Inflammatory macrophage treated with lipopolysaccharide for 1 hour (primary cell): ENCODE data around the gene ADAMTSL2.

Experiments
- DNase-seq, 2 donors: peaks; one replicate each; pipeline ENCODE4 v3.0.0-alpha.2; 2020 to 2022

Gene ADAMTSL2

DNA sequence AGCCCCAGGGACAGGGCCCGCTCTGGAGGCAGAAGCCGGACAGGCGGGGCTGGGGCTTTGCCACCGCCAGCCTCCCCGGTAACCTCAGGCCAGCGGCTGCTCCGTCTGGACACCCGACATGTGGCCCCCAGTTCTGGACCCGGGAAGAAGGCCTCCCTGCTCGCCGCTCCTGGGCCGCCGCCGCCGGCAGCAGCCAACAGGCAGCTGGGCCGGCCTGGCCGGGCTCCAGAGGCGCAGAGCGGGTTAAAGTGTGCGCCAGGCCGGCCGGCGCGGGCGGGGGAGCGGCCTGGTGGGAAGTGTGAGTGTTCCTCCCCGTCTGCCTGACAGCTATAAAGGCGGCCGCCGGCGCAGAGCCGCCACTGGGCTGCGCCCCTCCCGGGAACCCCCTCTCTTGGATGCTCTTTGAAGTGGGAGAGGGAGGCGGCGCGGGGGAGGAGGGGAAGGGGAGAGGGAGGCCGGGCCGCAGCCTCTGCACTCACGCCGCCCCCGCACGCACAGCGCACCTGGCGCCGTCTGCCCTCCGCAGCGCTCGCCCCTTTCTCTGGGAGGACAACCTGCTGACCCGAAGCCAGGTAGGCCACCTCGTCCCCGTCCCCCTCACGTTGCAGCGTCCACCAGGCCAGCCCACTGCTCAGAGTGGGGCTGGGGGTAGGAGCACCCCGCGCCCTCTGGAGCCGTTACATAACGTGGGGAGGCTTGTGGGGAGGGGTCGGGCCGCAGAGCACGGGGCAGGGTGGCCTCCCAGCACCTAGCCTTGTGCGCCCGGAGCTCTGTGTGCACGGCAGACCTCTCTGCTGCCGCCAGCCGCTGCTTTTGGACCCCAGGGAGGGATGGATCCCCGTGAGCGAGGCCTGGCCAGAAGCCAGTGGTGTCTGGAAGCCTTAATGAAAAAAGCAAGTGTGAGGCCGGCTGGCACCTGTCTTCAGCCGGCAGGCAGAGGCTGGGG lies at the start of gene ADAMTSL2:
Gene ADAMTSL2, plus strand, starts transcription at position 359 of the 946 bp plus-strand sequence. CDS start 2,009 bp downstream, outside the sequence.
- no peak for DNase-seq

- no peak for DNase-seq
These were observed 48.8 kb upstream of the ADAMTSL2 start for GRCh38 chr9:133485531-133486260.

DNA sequence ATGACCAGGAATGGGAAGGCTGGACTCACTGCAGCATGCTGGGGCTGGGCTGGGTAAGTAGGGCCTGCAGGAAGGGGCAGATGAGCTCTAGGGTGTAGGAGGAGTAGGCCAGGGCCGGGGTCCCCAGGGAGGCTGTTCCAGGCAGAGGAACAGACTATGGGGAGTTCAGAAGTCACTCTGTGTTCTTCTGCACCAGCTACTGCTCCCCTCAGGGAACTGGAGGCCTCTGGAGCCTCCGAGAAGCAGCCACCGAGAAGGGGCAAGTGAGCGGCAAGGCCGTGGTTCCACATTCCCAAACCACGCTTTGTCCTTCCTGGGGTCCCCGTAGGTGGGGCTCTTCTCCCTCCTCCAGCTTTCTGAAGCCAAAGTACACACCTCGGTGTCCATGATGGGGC lies 47.2 kb upstream of the ADAMTSL2 start:
- no peak for DNase-seq

DNA sequence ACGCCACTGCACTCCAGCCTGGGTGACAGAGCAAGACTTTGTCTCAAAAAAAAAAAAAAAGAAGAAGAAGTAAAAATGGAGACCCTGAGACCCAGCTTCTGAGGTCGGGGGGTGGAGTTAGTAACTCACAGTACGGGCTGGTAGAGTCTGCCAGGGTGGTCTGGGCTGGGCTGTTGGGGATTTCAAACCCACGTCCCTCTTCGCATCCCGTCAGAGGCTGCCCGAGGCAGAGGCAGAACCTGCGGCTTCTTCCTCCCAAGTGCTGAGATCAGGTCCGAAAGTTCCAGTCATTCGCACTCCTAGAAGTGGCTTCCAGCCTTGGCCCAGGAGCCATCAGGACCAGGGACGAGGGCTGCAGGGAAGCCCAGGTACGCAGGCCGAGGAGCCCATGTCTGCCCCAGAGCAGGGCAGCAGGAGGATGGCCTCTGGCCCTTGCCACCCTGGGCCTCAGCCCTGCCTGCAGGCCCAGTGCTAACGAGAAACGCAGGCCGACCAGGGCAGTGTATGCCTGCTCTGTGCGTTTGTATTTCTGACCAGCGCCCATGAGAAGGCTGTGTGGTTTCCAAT lies 45.7 kb upstream of the ADAMTSL2 start:
- DNase-seq = no peak

DNA sequence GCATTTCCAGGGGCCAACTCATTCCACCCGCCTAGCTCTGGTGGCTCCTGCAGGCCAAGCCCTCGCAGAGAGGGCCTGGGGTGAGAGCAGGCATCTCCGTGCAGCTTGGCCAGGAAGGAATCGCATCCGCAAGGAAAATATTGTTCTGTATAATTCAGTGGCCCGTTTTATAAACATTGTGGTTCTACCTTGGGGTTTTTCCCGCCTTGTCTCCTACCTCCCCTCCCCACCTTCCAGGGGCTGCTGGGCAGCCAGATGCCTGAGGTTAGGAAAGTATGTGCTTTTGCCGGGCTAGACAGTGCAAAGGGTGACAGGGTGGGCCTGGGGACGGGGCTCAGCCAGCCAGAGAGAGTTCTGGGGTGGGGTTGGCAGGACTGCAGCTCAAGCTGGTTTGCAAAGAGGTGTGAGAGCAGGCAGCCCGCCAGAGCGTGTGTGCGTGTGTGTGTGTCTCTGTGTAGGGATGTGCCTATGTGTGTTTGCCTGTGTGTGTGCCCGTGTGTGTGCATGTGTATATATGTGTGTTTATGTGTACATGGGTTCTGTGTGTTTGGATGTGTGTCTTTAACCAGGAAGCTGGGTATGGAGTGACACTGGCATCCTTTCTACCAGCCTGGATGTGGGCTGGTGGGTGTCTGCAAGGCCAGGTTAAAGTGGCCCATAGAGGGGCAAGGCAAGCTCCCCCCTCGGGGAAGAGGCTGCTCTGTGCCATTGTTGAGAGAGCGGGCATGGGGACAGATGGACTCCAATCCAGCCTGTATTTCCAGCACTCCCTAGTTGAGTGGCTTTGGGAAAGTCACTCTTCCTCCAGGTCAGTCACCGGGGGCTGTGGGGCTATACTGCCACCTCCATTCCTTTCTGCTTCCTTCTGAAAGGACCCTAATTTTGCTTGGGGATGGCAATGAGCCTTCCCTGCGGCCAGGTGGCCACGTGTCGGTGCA lies 45.0 kb upstream of the ADAMTSL2 start:
- no peak for DNase-seq

- DNase-seq = no peak
These were observed 44.3 kb upstream of the ADAMTSL2 start for GRCh38 chr9:133490201-133490681.

DNA sequence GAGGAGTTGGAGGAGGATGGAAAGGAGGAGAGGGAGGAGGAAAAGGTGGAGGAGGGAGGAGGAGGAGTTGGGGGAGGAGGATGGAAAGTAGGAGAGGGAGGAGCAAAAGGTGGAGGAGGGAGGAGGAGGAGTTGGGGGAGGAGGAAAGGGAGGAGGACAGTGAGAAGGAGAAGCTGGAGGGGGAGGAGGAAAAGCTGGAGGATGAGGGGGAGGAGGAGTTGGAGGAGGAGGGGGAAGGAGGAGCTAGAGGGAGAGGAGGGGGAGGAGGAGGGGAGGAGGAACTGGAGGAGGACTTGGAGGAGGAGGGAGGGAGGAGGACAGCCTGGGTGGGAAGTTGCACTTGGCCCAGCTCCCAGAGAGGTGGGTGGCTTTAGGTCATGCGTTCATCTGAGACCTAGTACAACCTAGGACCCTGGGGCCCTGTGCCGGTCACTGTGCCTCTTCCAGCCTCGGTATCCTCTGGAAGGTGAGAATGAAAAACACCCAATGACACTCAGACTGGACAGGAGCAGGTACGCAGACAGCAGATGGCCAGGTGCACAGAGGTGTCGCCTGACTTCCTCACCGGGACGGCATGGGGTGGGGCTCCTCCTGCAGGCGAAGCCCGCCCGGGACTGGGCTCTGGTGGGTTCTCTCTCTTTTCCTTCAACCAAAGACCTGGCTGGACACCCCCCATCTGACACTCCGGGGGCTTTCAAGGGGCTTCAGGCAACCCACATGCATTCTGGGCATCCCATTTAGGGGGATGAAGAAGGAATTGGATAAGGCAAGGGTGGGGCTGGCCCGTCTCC lies 43.4 kb upstream of the ADAMTSL2 start:
- peak in 1 of 2 donors; percentile 7 for DNase-seq

DNA sequence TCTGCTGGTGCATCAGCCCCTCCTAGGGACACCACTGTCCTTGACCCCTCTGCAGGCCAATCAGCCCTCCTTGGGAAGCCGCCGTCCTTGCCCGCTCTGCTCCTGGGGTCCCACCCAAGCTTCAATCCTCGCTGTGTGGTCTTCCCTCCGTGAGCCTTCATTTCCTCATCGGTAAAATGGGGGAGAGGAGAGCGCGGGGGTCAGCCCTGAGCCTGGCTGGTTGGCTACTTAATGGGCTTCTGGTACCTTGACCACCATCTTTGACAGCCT lies 42.9 kb upstream of the ADAMTSL2 start:
- no peak for DNase-seq

- no peak for DNase-seq
These were observed 42.2 kb upstream of the ADAMTSL2 start for GRCh38 chr9:133492061-133493021.

GRCh38 chr9:133493428-133493827 lies 41.1 kb upstream of the ADAMTSL2 start:
- DNase-seq = no peak

GRCh38 chr9:133493845-133494540 lies 40.5 kb upstream of the ADAMTSL2 start:
- DNase-seq = no peak

GRCh38 chr9:133494636-133495326 lies 39.7 kb upstream of the ADAMTSL2 start:
- no peak for DNase-seq

DNA sequence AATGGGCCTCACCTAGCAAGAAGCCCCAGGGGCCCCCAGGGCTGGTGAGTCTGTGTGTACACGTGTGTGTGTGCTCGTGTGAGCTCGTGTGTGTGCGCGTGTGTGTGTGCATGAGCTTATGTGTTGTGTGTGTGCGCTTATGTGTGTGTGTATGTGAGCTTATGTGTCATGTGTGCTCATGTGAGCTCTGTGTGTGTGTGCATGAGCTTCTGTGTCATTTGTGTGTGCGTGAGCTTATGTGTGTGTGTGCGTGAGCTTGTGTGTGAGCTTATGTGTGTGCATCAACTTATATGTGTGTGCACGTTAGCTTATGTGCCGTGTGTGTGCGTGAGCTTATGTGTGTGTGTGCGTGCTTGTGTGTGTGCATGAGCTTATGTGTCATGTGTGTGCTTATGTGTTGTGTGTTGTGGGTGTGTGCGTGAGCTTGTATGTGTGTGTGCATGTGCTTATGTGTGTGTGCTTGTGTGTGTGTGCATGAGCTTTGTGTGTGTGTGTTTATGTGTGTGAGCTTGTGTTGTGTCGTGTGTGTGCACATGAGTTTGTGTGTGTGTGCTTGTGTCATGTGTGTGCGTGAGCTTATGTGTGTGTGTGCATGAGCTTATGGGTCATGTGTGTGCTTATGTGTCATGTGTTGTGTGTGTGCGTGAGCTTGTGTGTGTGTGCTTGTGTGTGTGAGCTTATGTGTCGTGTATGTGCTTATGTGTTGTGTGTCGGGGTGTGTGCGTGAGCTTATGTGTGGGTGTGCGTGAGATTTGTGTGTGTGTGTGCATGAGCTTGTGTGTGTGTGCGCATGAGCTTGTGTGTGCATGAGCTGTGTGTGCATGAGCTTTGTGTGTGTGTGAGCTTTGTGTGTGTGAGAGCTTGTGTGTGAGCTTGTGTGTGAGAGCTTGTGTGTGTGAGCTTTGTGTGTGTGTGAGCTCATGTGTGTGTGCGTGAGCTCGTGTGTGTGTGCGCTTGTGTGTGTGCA lies 38.9 kb upstream of the ADAMTSL2 start:
- no peak for DNase-seq

- DNase-seq = no peak
These were observed 37.4 kb upstream of the ADAMTSL2 start for GRCh38 chr9:133496861-133497842.

GRCh38 chr9:133499132-133499891 lies 35.2 kb upstream of the ADAMTSL2 start:
- no peak for DNase-seq

- DNase-seq = no peak
These were observed 34.6 kb upstream of the ADAMTSL2 start for GRCh38 chr9:133499892-133500270.
